Epithelial cell of proximal tubule (primary cell): Measurements from ENCODE around the gene HRCT1. TPM values are rescaled to one million over a fixed set of nuclear protein-coding genes. Genes with fewer than 3 reads are reported as not detected.
"Not testable (repeated sequence)": the region's sequence is repeated elsewhere in the genome, so short reads cannot be mapped to it uniquely, and the experiment has no call there.

Experiments
- DNase-seq: peaks from one replicate; pipeline ENCODE4 v3.0.0-alpha.2; 2011; ENCODE audit warnings: low read depth
- H3K4me3 ChIP-seq: 2 replicates; pipeline ENCODE4 v1.5.1; 2011; ENCODE audit warnings: low read depth, mild to moderate bottlenecking, low read length
- CTCF ChIP-seq: conservative IDR thresholded peaks from 2 replicates; pipeline ENCODE4 v1.5.1; 2012; ENCODE audit warnings: low read depth, mild to moderate bottlenecking, low read length
- total RNA-seq: library from RNA; depleted of rRNA; stranded (reverse); fragments of >200 nt; gene quantifications from 2 replicates; pipeline ENCODE4 v1.2.3, GENCODE V29; 2015

HRCT1 gene
- total RNA-seq, 1 donor from 2014 or later, result not detected

GRCh38 chr9:35891646-35892045, 14.4 kb upstream of the HRCT1 start:
- no peak for TF ChIP-seq CTCF
- no peak for DNase-seq
- no peak overlapping the region for H3K4me3 ChIP-seq

GRCh38 chr9:35892051-35892450, 14.0 kb upstream of the HRCT1 start:
- H3K4me3 ChIP-seq, result no peak overlapping the region
- TF ChIP-seq CTCF, result no peak

GRCh38 chr9:35896570-35896969, 9.4 kb upstream of the HRCT1 start:
- no peak overlapping the region for H3K4me3 ChIP-seq
- TF ChIP-seq CTCF, result no peak
- DNase-seq, result no peak

More at GRCh38 chr9:35892051-35892450, 14.0 kb upstream of the HRCT1 start:
- no peak for DNase-seq

- DNase-seq, H3K4me3 ChIP-seq: not testable (repeated sequence)
Observed at GRCh38 chr9:35897376-35898099, 8.5 kb upstream of the HRCT1 start.

GRCh38 chr9:35898337-35898736, 7.7 kb upstream of the HRCT1 start:
- no peak for TF ChIP-seq CTCF
- H3K4me3 ChIP-seq, result no peak overlapping the region
- DNase-seq, result no peak

- no peak overlapping the region for H3K4me3 ChIP-seq
- DNase-seq, result no peak
- TF ChIP-seq CTCF, result no peak
Observed at GRCh38 chr9:35899021-35899420, 7.0 kb upstream of the HRCT1 start.

- TF ChIP-seq CTCF, result peak; percentile 70
- no peak for DNase-seq
- no peak overlapping the region for H3K4me3 ChIP-seq
Observed at GRCh38 chr9:35903049-35903448, 3.0 kb upstream of the HRCT1 start.
